ENCODE data around the gene HDAC7.

Gene HDAC7

DNA sequence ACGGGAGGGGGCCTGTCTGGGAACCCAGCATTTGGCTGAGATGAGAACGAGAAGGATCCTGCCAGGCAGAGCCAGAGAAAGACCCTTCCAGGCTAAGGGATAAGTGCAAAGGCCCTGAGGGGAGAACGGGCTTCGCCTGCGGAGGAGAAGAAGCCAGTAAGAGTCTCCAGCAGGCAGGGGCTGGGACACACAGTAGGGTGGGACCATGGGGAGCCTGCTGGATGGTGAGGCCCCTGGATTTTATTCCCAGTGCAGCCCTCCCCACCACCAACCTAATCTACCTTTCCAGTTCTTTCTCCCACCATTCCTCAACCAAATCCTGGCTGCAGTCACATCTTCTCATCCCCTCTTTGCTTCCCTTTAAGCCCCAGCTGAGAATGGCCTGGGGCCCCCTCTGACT, 73.6 kb downstream of the HDAC7 start:
- H3K4me3 ChIP-seq (ENCODE audit: low read depth, low read length), result no peak overlapping the region
- DNase-seq (ENCODE audit: low read depth), result no peak
- no peak for TF ChIP-seq CTCF (IDR thresholded peaks at IDR 0.05; ENCODE audit: control insufficient read depth, extremely low read depth, insufficient read depth)

GRCh38 chr12:47745485-47746041, 74.1 kb downstream of the HDAC7 start:
- H3K4me3 ChIP-seq (ENCODE audit: low read depth, low read length), result no peak overlapping the region
- no peak for DNase-seq (ENCODE audit: low read depth)
- no peak for TF ChIP-seq CTCF (IDR thresholded peaks at IDR 0.05; ENCODE audit: control insufficient read depth, extremely low read depth, insufficient read depth)

DNA sequence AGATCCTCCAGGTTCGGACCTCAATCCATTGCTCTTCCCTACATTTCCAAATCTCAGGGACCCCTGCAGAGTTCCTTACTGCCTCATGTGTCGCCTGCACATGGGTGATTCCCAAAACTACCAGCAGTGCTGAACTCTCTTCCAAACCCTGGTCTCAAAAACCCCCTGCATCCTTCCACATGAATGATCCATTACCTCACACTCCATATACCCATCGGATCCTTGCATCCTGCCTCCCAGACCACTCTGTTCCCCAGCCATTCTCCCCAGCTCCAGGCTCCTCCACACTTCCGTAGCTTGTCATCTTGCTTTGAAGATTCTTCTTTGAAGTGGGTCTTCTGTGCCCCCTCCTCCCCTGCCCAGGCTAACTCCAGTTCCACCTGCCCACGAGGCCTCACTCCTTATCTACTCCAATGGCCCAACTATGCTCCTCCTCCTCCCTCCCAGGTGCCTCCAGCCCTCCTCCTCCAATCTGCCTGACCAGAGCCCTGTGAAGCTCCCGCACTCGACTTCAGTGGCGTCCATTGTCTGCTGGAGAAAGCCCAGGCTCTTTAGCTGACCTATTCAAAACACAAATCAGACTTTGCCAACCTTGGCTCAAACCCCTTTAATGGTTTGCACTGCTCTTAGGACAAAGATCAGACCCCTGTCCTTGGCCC, 74.8 kb downstream of the HDAC7 start:
- no peak for TF ChIP-seq CTCF (IDR thresholded peaks at IDR 0.05; ENCODE audit: control insufficient read depth, extremely low read depth, insufficient read depth)

DNA sequence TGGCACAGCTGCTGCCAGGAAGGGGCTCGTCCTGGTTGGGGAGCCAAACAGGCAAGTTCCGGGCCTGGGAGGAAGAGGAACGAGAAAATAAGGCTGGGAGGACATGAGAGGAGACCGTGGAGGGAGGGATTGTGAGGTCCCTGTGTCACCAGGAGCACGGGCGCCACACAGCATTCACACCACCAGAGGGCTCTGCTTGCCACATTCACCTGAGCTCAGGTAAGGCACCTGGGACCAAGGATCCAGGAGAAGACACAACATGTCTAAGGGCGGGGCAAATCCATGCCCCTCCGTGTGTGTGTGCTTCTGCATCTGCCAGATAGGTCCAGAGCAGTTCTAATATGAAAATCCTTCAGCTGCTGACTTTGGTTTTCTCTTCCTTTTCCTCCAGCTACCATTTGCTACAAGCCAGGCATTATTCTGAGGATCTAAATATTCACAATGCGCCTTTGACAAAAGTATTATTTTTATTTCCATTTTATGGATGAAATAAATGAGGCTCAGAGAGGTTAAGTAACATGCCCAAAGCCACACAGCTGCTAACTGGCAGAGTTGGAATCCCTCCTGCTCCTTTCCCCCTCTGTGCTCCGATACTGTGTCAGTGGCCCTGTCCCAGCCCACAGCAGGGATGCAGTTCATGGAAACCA, 75.6 kb downstream of the HDAC7 start:
- TF ChIP-seq CTCF (IDR thresholded peaks at IDR 0.05; ENCODE audit: control insufficient read depth, extremely low read depth, insufficient read depth), result peak; percentile 93
- no peak for DNase-seq (ENCODE audit: low read depth)
- no peak overlapping the region for H3K4me3 ChIP-seq (ENCODE audit: low read depth, low read length)

More for the DNA sequence above, 74.8 kb downstream of the HDAC7 start:
- no peak for DNase-seq (ENCODE audit: low read depth)
- no peak overlapping the region for H3K4me3 ChIP-seq (ENCODE audit: low read depth, low read length)

- DNase-seq (ENCODE audit: low read depth), result no peak
- TF ChIP-seq CTCF (IDR thresholded peaks at IDR 0.05; ENCODE audit: control insufficient read depth, extremely low read depth, insufficient read depth), result no peak
- no peak overlapping the region for H3K4me3 ChIP-seq (ENCODE audit: low read depth, low read length)
These were observed 76.3 kb downstream of the HDAC7 start for GRCh38 chr12:47743311-47743860.

GRCh38 chr12:47742253-47742825, 77.4 kb downstream of the HDAC7 start:
- TF ChIP-seq CTCF (IDR thresholded peaks at IDR 0.05; ENCODE audit: control insufficient read depth, extremely low read depth, insufficient read depth), result peak; percentile 89
- H3K4me3 ChIP-seq (ENCODE audit: low read depth, low read length), result no peak overlapping the region
- DNase-seq (ENCODE audit: low read depth), result no peak
